Colonic mucosa (tissue), 4 donors: ENCODE data around the gene FAAP20. TPM values are rescaled to one million over a fixed set of nuclear protein-coding genes. Genes with fewer than 3 reads are reported as not detected.

Source experiments
- DNase-seq: peaks from one replicate; pipeline ENCODE4 v3.0.0-alpha.2; 2020
- H3K27ac ChIP-seq: fragments of 200-600 bp; one replicate; pipeline ENCODE4 v1.8.0; 2021
- H3K27me3 ChIP-seq: fragments of 200-600 bp; one replicate; pipeline ENCODE4 v1.8.0; 2021
- H3K36me3 ChIP-seq: fragments of 200-600 bp; one replicate; pipeline ENCODE4 v1.8.0; 2021
- H3K4me1 ChIP-seq: fragments of 200-600 bp; one replicate; pipeline ENCODE4 v1.8.0; 2021; ENCODE audit warnings: mild to moderate bottlenecking
- H3K4me3 ChIP-seq: fragments of 200-600 bp; one replicate; pipeline ENCODE4 v1.8.0; 2021
- H3K9ac ChIP-seq, 2 donors: one replicate each; pipeline ENCODE4 v1.7.0; 2013; ENCODE audit warnings: control low read depth in 2 of 2, low read depth in 2 of 2, low read length in 2 of 2
- H3K9me3 ChIP-seq: fragments of 200-600 bp; one replicate; pipeline ENCODE4 v1.8.0; 2021
- CTCF ChIP-seq: fragments of 200-600 bp; IDR thresholded peaks from one replicate; pipeline ENCODE4 v1.8.0; 2022; ENCODE audit warnings: antibody characterized with exemption, mild to moderate bottlenecking
- intact Hi-C: fragments of 100-400 bp; cut with DNase I; formaldehyde crosslinking; loops from one replicate; pipeline ENCODE4 v1.14.1; 2022
- total RNA-seq, 2 donors: library from RNA; stranded (reverse); fragmentation: NEBNext Ultra II Directional in 1 of 2; extraction: Animal tissue kit (Norgen Biotek cat#: 25700) in 1 of 2; gene quantifications; one replicate each; pipeline ENCODE4 v1.2.1, GENCODE V29; 2021
- donor health status: healthy.
- donor health status: DM: no; HTN: no; CAD: no.
- donor health status: DM: no; HTN: no; CAD: no.

FAAP20 gene
- total RNA-seq, 2 donors from 2014 or later = 29.9 to 53.7 TPM

- no peak for DNase-seq
These were observed 19.5 kb downstream of the FAAP20 start for GRCh38 chr1:2175055-2175414.

GRCh38 chr1:2174348-2175054 lies 20.1 kb downstream of the FAAP20 start:
- Histone ChIP-seq H3K27me3 (no peaks in the 10 kb centered on the region), H3K36me3 (no peaks in the 10 kb centered on the region), H3K27ac (no peak overlapping the region), H3K9me3 (no peaks in the 10 kb centered on the region), H3K9ac (peak overlapping the region in 1 of 2 donors; percentile 30), H3K4me1 (no peaks in the 10 kb centered on the region), H3K4me3 (peak overlapping the region; percentile 2)
- intact Hi-C loops = loop anchor here (10.0 kb wide), 1 partner anchor 210 kb away; no protein-coding TSS in a partner anchor
- TF ChIP-seq CTCF = peak; percentile 73
- peak; percentile 51 for DNase-seq

More at GRCh38 chr1:2175055-2175414, 19.5 kb downstream of the FAAP20 start:
- Histone ChIP-seq H3K27ac (no peak overlapping the region), H3K27me3 (no peaks in the 10 kb centered on the region), H3K36me3 (no peaks in the 10 kb centered on the region), H3K9me3 (no peaks in the 10 kb centered on the region), H3K4me1 (no peaks in the 10 kb centered on the region), H3K9ac (peak overlapping the region in 1 of 2 donors; percentile 12), H3K4me3 (no peak overlapping the region)
- no peak for TF ChIP-seq CTCF
- intact Hi-C loops = loop anchor here (10.0 kb wide), 1 partner anchor 210 kb away; no protein-coding TSS in a partner anchor

GRCh38 chr1:2173546-2174347 lies 20.8 kb downstream of the FAAP20 start:
- no peaks in the 10 kb centered on the region for H3K36me3 ChIP-seq
- no peak overlapping the region for H3K27ac ChIP-seq
- TF ChIP-seq CTCF = no peak
- H3K27me3 ChIP-seq = no peaks in the 10 kb centered on the region
- intact Hi-C loops = loop anchor here (10.0 kb wide), 1 partner anchor 209 kb away; no protein-coding TSS in a partner anchor
- H3K9ac ChIP-seq = no peak overlapping the region
- DNase-seq = no peak
- H3K4me3 ChIP-seq = no peak overlapping the region
- no peaks in the 10 kb centered on the region for H3K9me3 ChIP-seq
- H3K4me1 ChIP-seq = no peaks in the 10 kb centered on the region

GRCh38 chr1:2172551-2173146 lies 21.9 kb downstream of the FAAP20 start:
- Histone ChIP-seq H3K36me3 (no peaks in the 10 kb centered on the region), H3K9me3 (no peaks in the 10 kb centered on the region), H3K27ac (no peak overlapping the region), H3K4me3 (no peak overlapping the region), H3K27me3 (no peaks in the 10 kb centered on the region), H3K4me1 (no peaks in the 10 kb centered on the region), H3K9ac (no peak overlapping the region)
- no peak for TF ChIP-seq CTCF
- intact Hi-C loops = loop anchor here (10.0 kb wide), 1 partner anchor 208 kb away; no protein-coding TSS in a partner anchor
- no peak for DNase-seq

- H3K9me3 ChIP-seq = no peaks in the 10 kb centered on the region
- H3K36me3 ChIP-seq = no peaks in the 10 kb centered on the region
- no peak overlapping the region for H3K9ac ChIP-seq
- H3K27me3 ChIP-seq = no peaks in the 10 kb centered on the region
- H3K4me1 ChIP-seq = no peaks in the 10 kb centered on the region
- no peak overlapping the region for H3K27ac ChIP-seq
- no peak for TF ChIP-seq CTCF
- intact Hi-C loops = loop anchor here (10.0 kb wide), 1 partner anchor 207 kb away; no protein-coding TSS in a partner anchor
- no peak overlapping the region for H3K4me3 ChIP-seq
- no peak for DNase-seq
These were observed 22.6 kb downstream of the FAAP20 start for GRCh38 chr1:2172012-2172411.
